K562 (cell line): ENCODE data around the gene CYTH4. TPM values are rescaled to one million over a fixed set of nuclear protein-coding genes. Genes with fewer than 3 reads are reported as not detected.
"Not testable (repeated sequence)": the region's sequence is repeated elsewhere in the genome, so short reads cannot be mapped to it uniquely, and the experiment has no call there.

ENCODE experiments used
- ATAC-seq: fragments of 200-7000 bp; cut with Tn5 transposase; 3 replicates; pipeline ENCODE4 v1.9.1; 2020; ENCODE audit warnings: moderate library complexity
- BruUV-seq: library from RNA; stranded (reverse); fragments of 400-500 nt; replicated peaks from 2 replicates; lab custom pipeline; 2021; lab: Mats Ljungman, UMichigan
- CTCF ChIA-PET: fragments of 300-600 bp; formaldehyde crosslinking; extraction: SDS; loops from one replicate; lab custom pipeline; 2021; ENCODE audit warnings: low intra/inter-chr PET ratio; lab: Yijun Ruan, JAX
- POLR2A ChIA-PET: fragments of 300-600, 350-650 bp; sonication (Branson Sonifier 250); formaldehyde crosslinking; extraction: SDS; loops from one replicate; lab custom pipeline; 2021; ENCODE audit warnings: antibody characterized with exemption, inconsistent platforms; lab: Yijun Ruan, JAX
- DNase-seq, 4 experiments: peaks; one replicate each; pipeline versions ENCODE4 v3.0.0 to v3.0.0-alpha.2; 2011 to 2018; ENCODE audit warnings: low spot score in 3 of 4, mixed read lengths in 3 of 4; ENCODE audit errors: extremely low read depth in 1 of 4
- FAIRE-seq: peaks from 2 replicates; lab custom pipeline; 2011; peaks lifted over from hg19 to GRCh38; lab: Jason Lieb, UNC
- H2AFZ ChIP-seq: 2 replicates; pipeline ENCODE4 v1.6.0; 2011; ENCODE audit warnings: low read depth, low read length, control low read depth, inconsistent platforms
- H3K27ac ChIP-seq: fragments of 200-600 bp; 3 replicates; pipeline ENCODE4 v1.8.0; 2011; ENCODE audit warnings: low read depth, mild to moderate bottlenecking, control low read depth, inconsistent platforms, low read length, moderate library complexity, mixed read lengths; ENCODE audit errors: extremely low read depth
- H3K27me3 ChIP-seq, 2 experiments: fragments of 300-600 bp in 1 of 2; 2 replicates in 1 of 2; 3 replicates in 1 of 2; pipeline versions ENCODE4 v1.6.0 to v1.8.0; 2011; ENCODE audit warnings: inconsistent platforms in 2 of 2, low read length in 2 of 2, mild to moderate bottlenecking in 1 of 2, mixed read lengths in 1 of 2, moderate library complexity in 1 of 2; ENCODE audit not compliant: control insufficient read depth in 2 of 2, insufficient read depth in 2 of 2
- H3K36me3 ChIP-seq: fragments of 300-600 bp; 3 replicates; pipeline ENCODE4 v1.8.0; 2011; ENCODE audit warnings: mild to moderate bottlenecking, low read length, inconsistent platforms; ENCODE audit not compliant: control insufficient read depth, insufficient read depth
- H3K4me1 ChIP-seq, 2 experiments: fragments of 200-600 bp in 1 of 2; replicated peaks in 1 of 2; 2 replicates in 1 of 2; 3 replicates in 1 of 2; pipeline versions ENCODE4 v1.5.1 to v1.8.0; 2011; ENCODE audit warnings: inconsistent platforms in 2 of 2, low read length in 2 of 2, mild to moderate bottlenecking in 1 of 2, mixed read lengths in 1 of 2, moderate library complexity in 1 of 2; ENCODE audit not compliant: control insufficient read depth in 2 of 2, insufficient read depth in 2 of 2
- H3K4me2 ChIP-seq: 2 replicates; pipeline ENCODE4 v1.6.1; 2011; ENCODE audit warnings: low read length, control low read depth, inconsistent platforms, mixed read lengths; ENCODE audit not compliant: insufficient read depth
- H3K4me3 ChIP-seq: fragments of 200-600 bp; sonication (generic), shearing (Covaris generic); 2 replicates; pipeline ENCODE4 v1.5.1; 2016; ENCODE audit warnings: control low read depth, inconsistent platforms
- H3K79me2 ChIP-seq: fragments of 200-600 bp; 3 replicates; pipeline ENCODE4 v1.8.0; 2011; ENCODE audit warnings: low read length, inconsistent platforms; ENCODE audit not compliant: control insufficient read depth, insufficient read depth
- H3K9ac ChIP-seq, 2 experiments: 2 replicates each; pipeline versions ENCODE4 v1.6.0 to v1.6.1; 2011; ENCODE audit warnings: low read depth in 2 of 2, low read length in 2 of 2, control low read depth in 1 of 2, inconsistent platforms in 1 of 2, mild to moderate bottlenecking in 1 of 2, mixed read lengths in 1 of 2; ENCODE audit not compliant: insufficient read depth in 1 of 2
- H3K9me1 ChIP-seq: one replicate; pipeline ENCODE4 v1.6.0; 2011; ENCODE audit warnings: inconsistent platforms, mild to moderate bottlenecking, low read length, moderate library complexity; ENCODE audit not compliant: control insufficient read depth, insufficient read depth
- H3K9me3 ChIP-seq: replicated peaks from 2 replicates; pipeline ENCODE4 v1.5.1; 2011; ENCODE audit warnings: low read depth, low read length, inconsistent platforms; ENCODE audit not compliant: control insufficient read depth, insufficient read depth
- H4K20me1 ChIP-seq: replicated peaks from 2 replicates; pipeline ENCODE4 v1.6.1; 2011; ENCODE audit warnings: low read length, inconsistent platforms, mixed read lengths; ENCODE audit not compliant: control insufficient read depth, insufficient read depth
- CCNT2 ChIP-seq: IDR thresholded peaks from 2 replicates; pipeline ENCODE4 v1.6.1; 2011; ENCODE audit warnings: borderline replicate concordance, low read depth, mild to moderate bottlenecking, moderate library complexity, mixed read lengths, low read length; ENCODE audit not compliant: insufficient read length; ENCODE audit errors: extremely low read depth
- CREM ChIP-seq: IDR thresholded peaks from 2 replicates; pipeline ENCODE4 v1.6.1; 2014; ENCODE audit warnings: antibody characterized with exemption, low read depth
- IFI16 ChIP-seq: fragments of 250-450 bp; sonication (Bioruptor Pico); IDR thresholded peaks from 2 replicates; pipeline ENCODE4 v2.1.2; 2022; ENCODE audit warnings: mild to moderate bottlenecking, inconsistent platforms
- MTF1 ChIP-seq: fragments of 250-450 bp; sonication (Bioruptor Pico); IDR thresholded peaks from 2 replicates; pipeline ENCODE4 v1.9.0; 2021; ENCODE audit warnings: moderate library complexity, mild to moderate bottlenecking, inconsistent platforms, borderline replicate concordance
- ZC3H11A ChIP-seq: IDR thresholded peaks from 2 replicates; pipeline ENCODE4 v1.6.1; 2012; ENCODE audit warnings: low read depth, low read length, improper control_type of control experiment
- ZKSCAN1 ChIP-seq: fragments of 150-350 bp; IDR thresholded peaks from 2 replicates; pipeline ENCODE4 v1.6.1; 2016; ENCODE audit warnings: low read depth, low read length
- ZNF224 ChIP-seq: sonication (generic); formaldehyde crosslinking; IDR thresholded peaks from 2 replicates; pipeline ENCODE4 v1.8.0; 2022; ENCODE audit warnings: mild to moderate bottlenecking, missing genetic modification reagents
- ZNF589 ChIP-seq: fragments of 200-800 bp; sonication (Bioruptor generic); IDR thresholded peaks from 2 replicates; pipeline ENCODE4 v1.6.1; 2016; ENCODE audit warnings: low read depth, missing genetic modification characterization, missing compliant biosample characterization
- WGBS: fragments of 100-300 bp; shearing (Covaris generic); methylation state at CpG from one replicate; pipeline ENCODE4 v1.1.6; 2016; ENCODE audit warnings: low coverage, mixed read lengths; ENCODE audit not compliant: insufficient coverage; ENCODE audit errors: missing lambda C conversion rate; 5-methylcytosine and 5-hydroxymethylcytosine counted together
- in situ Hi-C: fragments of 300-500 bp; cut with MboI; formaldehyde crosslinking; loops from 4 replicates; pipeline ENCODE4 v1.15.0; 2018; ENCODE audit warnings: inconsistent platforms, mixed read lengths
- intact Hi-C: fragments of 100-400 bp; cut with micrococcal nuclease; formaldehyde crosslinking; loops from 2 replicates; pipeline ENCODE4 v1.14.2; 2022
- polyA plus RNA-seq, 8 experiments: library from polyadenylated mRNA; depleted of rRNA in 4 of 8; stranded (reverse) in 5 of 8; unstranded in 3 of 8; fragments of >200 nt; fragmentation: Nextera tagmentation in 2 of 8; fragmentation: Illumina TruSeq in 1 of 8; extraction: Ambion mirVana in 2 of 8; extraction: Trizol in 1 of 8; gene quantifications; 2 replicates each; pipeline versions ENCODE4 v1.2.1 to v1.2.3, GENCODE V29; 2011 to 2014; ENCODE audit warnings: inconsistent platforms in 1 of 8, missing spikeins in 1 of 8
- total RNA-seq, 7 experiments: library from RNA; depleted of rRNA in 6 of 7; stranded (reverse); fragments of >200 nt in 6 of 7; fragmentation: Illumina TruSeq in 2 of 7; extraction: Trizol in 2 of 7; gene quantifications; 2 replicates each; pipeline versions ENCODE4 v1.2.1 to v1.2.3, GENCODE V29; 2011 to 2021; ENCODE audit warnings: low replicate concordance in 1 of 7
- TF ChIP-seq, protein P1 (sequence below): sonication (generic); formaldehyde crosslinking; IDR thresholded peaks from 2 replicates; pipeline ENCODE4 v1.4.0; 2020; ENCODE audit warnings: mild to moderate bottlenecking, missing genetic modification reagents

The CYTH4 gene
- total and polyA plus RNA-seq, 9 of the 15 experiments (the other 6 are each of a cell fraction or from before 2014, with no cell fraction given) = 0.03 to 2.0 (median 0.61) TPM; not detected in 1

DNA sequence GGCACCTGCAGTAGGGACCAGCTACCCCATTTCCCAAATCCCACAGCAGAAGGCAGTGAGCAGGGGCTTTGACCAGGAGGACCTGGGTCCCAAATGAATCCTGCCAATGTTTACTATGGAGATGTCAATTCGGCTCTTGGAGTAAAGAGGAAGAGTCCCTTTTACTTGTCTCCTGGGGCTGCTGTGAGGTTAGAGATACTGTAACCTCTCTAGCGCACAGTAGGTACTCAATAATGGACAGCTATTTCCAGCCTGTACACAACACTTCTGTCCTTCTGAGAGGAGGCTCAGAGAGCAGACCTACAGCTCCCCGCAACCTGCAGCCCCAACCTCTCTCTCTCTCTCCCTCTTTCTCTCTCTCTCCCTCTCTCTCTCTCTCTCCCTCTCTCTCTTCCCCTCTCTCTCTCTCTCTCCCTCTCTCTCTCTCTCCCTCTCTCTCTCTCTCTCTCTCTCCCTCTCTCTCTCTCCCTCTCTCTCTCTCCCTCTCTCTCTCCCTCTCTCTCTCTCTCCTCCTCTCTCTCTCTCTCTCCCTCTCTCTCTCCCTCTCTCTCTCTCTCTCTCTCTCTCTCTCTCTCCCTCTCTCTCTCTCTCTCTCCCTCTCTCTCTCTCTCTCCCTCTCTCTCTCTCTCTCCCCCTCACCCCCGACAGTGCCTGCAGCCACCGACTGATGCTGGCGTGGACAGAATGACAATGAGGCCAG lies 46.4 kb downstream of the CYTH4 start:
- H3K4me1 ChIP-seq, H3K9ac ChIP-seq, H3K36me3 ChIP-seq, FAIRE-seq, intact Hi-C loops, H3K4me2 ChIP-seq, H3K9me1 ChIP-seq, H3K9me3 ChIP-seq, H3K79me2 ChIP-seq, H4K20me1 ChIP-seq, H2AFZ ChIP-seq, ATAC-seq, in situ Hi-C loops, CTCF ChIA-PET, BruUV-seq, H3K4me3 ChIP-seq, H3K27ac ChIP-seq, DNase-seq: not testable (repeated sequence)
- WGBS = 0% methylated on average over 4 of the region's 6 CpGs
- peaks cover 5 to 32% of the 10 kb centered on the region in 2 experiments; a peak in 4 of 5 replicates for H3K27me3 ChIP-seq
- POLR2A ChIA-PET = interaction anchor here (0.6 kb wide), 1 partner anchor 782 kb away, joined by 3 read pairs; no protein-coding TSS in a partner anchor

DNA sequence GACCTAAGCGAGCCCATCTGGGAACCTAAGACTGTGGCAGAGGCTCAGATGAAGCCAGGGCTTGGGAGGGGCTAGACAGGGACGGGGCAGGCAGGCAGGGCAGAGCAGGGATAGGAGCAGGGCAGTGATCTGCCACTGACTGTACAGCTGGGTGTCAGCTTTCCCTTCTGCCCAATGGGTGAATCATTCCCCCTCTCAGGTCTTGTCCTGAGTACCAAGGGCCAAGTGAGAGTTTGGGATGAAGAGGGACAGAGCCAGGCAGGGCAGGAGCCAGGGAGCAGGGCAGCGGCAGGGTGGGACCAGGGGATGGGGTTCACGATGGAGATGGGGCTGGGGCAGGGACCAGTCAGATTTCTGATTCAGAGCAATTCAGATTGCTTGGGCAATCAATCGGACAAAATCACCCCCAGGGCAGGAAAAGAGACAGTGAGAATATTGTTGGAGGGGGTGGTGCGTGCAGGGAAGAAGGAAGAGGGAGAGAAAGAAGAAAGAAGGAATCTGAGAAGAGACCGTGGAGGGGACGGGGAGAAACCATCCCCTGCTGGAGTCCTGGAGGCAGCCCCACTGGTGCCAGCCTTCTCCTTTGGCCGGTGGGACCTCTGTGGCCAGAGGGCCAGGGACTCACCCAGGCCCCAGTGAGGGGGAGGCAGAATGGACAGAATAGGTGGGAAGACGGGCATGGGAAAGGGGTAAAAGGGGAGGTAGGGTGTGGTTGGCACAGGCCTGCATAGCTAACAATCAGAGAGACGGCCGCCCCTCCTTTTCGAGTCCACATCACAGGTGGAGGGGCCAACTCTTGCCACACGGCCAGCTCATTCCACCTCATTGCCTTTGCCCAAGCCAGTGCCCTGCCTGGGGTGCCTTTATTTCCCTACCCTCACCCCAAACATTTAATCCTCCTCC lies 47.2 kb downstream of the CYTH4 start:
- no peaks in the 10 kb centered on the region for H3K36me3 ChIP-seq
- WGBS = 0% methylated on average over 10 of the region's 14 CpGs
- in situ Hi-C loops (no loop called here), intact Hi-C loops (no loop called here)
- H4K20me1 ChIP-seq = no peaks in the 10 kb centered on the region; the same call in 1 of the 2 replicates
- DNase-seq = no peak
- peaks cover 10 to 30% of the 10 kb centered on the region in 2 experiments; a peak in 3 of 5 replicates for H3K27me3 ChIP-seq
- FAIRE-seq = no peak
- no peak overlapping the region for H3K27ac ChIP-seq
- no peak overlapping the region for H3K4me3 ChIP-seq
- H3K9me1 ChIP-seq = no peaks in the 10 kb centered on the region
- H2AFZ ChIP-seq = no peak overlapping the region
- no peaks in the 10 kb centered on the region for H3K79me2 ChIP-seq
- no TSS peak for BruUV-seq
- H3K9ac ChIP-seq = no peak overlapping the region
- no peak overlapping the region for H3K4me2 ChIP-seq
- CTCF ChIA-PET = no interaction called here
- no peaks in the 10 kb centered on the region for H3K9me3 ChIP-seq
- ATAC-seq = no peak
- POLR2A ChIA-PET = interaction anchor here (0.6 kb wide), 1 partner anchor 781 kb away, joined by 3 read pairs; no protein-coding TSS in a partner anchor
- peaks cover 0 to 10% of the 10 kb centered on the region in 2 experiments; a peak in 2 of 5 replicates for H3K4me1 ChIP-seq
- TF ChIP-seq ZNF589 (CRISPR knock-in tag) (no peak), MTF1 (CRISPR knock-in tag) (no peak), ZKSCAN1 (no peak), ZNF224 (CRISPR knock-in tag) (no peak), IFI16 (CRISPR knock-in tag) (no peak), ZC3H11A (no peak), CREM (no peak), CCNT2 (no peak)
- TF ChIP-seq, protein P1, sequence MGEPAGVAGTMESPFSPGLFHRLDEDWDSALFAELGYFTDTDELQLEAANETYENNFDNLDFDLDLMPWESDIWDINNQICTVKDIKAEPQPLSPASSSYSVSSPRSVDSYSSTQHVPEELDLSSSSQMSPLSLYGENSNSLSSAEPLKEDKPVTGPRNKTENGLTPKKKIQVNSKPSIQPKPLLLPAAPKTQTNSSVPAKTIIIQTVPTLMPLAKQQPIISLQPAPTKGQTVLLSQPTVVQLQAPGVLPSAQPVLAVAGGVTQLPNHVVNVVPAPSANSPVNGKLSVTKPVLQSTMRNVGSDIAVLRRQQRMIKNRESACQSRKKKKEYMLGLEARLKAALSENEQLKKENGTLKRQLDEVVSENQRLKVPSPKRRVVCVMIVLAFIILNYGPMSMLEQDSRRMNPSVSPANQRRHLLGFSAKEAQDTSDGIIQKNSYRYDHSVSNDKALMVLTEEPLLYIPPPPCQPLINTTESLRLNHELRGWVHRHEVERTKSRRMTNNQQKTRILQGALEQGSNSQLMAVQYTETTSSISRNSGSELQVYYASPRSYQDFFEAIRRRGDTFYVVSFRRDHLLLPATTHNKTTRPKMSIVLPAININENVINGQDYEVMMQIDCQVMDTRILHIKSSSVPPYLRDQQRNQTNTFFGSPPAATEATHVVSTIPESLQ = no peak
